NT2/D1 (cell line): ENCODE measurements around the gene BHMT2.
A peak's percentile ranks its signal among the peaks of the same experiment; 100 is the strongest.

Experiments
- DNase-seq: peaks from one replicate; pipeline ENCODE4 v3.0.0-alpha.2; 2011; ENCODE audit warnings: low read depth, low spot score
- H3K27me3 ChIP-seq: 2 replicates; pipeline ENCODE4 v1.6.0; 2011; ENCODE audit warnings: mild to moderate bottlenecking; ENCODE audit not compliant: insufficient read length, insufficient read depth
- H3K36me3 ChIP-seq: 2 replicates; pipeline ENCODE4 v1.6.1; 2011; ENCODE audit warnings: mild to moderate bottlenecking, low read length, mixed read lengths; ENCODE audit not compliant: insufficient read depth, insufficient read length
- H3K4me1 ChIP-seq: 2 replicates; pipeline ENCODE4 v1.5.1; 2011; ENCODE audit not compliant: insufficient read depth, insufficient read length
- H3K4me3 ChIP-seq: 2 replicates; pipeline ENCODE4 v1.5.1; 2011; ENCODE audit warnings: low read depth; ENCODE audit not compliant: insufficient read length
- H3K9ac ChIP-seq: 2 replicates; pipeline ENCODE4 v1.6.0; 2011; ENCODE audit warnings: low read depth; ENCODE audit not compliant: insufficient read length
- H3K9me3 ChIP-seq: 2 replicates; pipeline ENCODE4 v1.5.1; 2011; ENCODE audit warnings: mild to moderate bottlenecking, low read length; ENCODE audit not compliant: insufficient read depth
- SUZ12 ChIP-seq: IDR thresholded peaks from 2 replicates; pipeline ENCODE4 v1.6.1; 2011; ENCODE audit not compliant: insufficient read length, insufficient read depth; ENCODE audit errors: extremely low read depth
- YY1 ChIP-seq: IDR thresholded peaks from 2 replicates; pipeline ENCODE4 v1.6.1; 2011; ENCODE audit not compliant: insufficient read length, insufficient read depth
- ZNF274 ChIP-seq: IDR thresholded peaks from 2 replicates; pipeline ENCODE4 v1.6.1; 2011; ENCODE audit warnings: mild to moderate bottlenecking, low read depth, low read length

Gene BHMT2, protein sequence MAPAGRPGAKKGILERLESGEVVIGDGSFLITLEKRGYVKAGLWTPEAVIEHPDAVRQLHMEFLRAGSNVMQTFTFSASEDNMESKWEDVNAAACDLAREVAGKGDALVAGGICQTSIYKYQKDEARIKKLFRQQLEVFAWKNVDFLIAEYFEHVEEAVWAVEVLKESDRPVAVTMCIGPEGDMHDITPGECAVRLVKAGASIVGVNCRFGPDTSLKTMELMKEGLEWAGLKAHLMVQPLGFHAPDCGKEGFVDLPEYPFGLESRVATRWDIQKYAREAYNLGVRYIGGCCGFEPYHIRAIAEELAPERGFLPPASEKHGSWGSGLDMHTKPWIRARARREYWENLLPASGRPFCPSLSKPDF

DNA sequence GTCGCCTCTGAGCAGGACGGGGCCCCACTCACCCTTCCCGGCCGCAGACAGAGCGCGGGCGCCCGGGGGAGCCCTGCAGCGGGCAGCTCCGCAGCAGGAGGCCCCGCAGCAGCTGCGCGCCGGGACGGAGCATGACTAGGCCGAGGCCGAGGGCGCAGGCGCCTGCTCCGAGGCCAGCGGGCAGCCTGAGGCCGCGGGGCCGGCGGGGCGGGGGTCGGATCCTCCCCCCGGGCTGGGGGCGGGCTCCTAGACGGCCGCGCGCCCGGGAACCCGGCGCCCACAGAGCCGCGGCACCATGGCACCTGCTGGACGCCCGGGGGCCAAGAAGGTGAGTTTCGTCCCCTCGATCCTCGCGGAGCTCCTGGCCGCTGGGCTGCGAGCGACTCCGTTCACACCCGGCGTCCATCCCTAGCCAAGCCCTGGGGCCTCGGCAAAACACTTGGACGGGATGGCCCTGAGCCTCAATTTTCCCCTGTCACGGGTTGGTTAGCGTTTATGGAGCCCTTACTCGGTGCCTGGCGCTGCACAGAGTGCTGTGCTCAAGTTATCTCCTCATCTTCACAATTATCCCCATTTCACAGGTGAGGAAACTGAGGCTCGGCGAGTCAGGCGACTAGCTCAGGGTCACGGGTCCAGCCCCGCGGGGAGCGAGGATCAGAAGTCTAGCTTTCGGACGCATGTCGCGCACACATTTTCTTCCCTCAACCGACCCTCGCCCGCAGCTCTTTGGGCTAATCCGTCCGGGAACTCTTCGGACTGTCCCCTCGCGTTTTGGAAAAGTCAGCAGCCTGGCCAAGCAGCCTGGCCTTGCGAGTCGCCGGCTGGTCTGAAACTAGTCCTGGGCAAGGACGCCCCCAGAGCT is at the start of gene BHMT2, which contains the start of gene DMGDH:
TSS of gene BHMT2 (plus strand) at position 280 of the 862 bp plus-strand sequence. CDS start at position 296, 16 bp downstream.
TSS of gene DMGDH (minus strand) at position 187 of the 862 bp plus-strand sequence. CDS start at position 133, 54 bp downstream.
- H3K4me3 ChIP-seq, result no peak within 1 kb of the TSS
- DNase-seq, result no peak
- no peaks in the 10 kb centered on the region for H3K27me3 ChIP-seq
- H3K4me1 ChIP-seq, result no peaks in the 10 kb centered on the region
- H3K9ac ChIP-seq, result no peak within 1 kb of the TSS
- H3K36me3 ChIP-seq, result no peaks in the 10 kb centered on the region
- TF ChIP-seq YY1 (no peak), ZNF274 (no peak), SUZ12 (no peak)
- peaks cover 16% of the 10 kb centered on the region for H3K9me3 ChIP-seq

DNA sequence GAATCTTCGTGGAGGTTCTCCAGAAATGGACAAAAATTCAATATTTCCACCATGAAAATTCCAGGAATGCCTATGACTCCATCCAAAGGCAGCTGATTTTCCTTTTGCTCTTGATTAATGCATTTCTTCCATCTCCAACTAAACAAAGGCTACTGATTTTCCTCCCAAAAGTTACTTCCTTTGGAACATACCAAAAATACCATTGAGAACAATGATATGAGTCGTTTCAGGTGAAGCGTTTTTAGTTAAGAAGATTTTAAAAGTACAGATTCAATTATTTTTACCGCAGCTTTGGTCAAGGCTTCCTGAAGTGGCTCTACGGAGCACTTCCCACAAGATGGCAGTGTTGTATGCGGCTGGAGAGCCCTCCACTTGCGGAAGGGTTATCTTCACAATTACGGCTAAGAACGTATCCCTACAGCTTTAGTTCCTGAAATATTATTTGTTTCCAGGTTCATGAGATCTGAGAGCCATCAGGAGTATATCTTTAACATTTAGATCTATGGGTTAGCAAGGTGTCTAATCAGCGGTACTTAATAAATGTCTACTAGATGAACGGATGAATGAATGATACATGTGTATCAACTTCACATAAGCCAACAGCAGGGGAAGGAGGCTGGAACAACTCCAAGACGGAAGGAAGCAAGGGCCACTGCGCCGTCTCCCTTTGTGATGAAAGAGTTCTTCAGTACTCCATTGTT is 48.6 kb upstream of the BHMT2 start:
- no peaks in the 10 kb centered on the region for H3K4me1 ChIP-seq
- H3K36me3 ChIP-seq, result no peaks in the 10 kb centered on the region
- H3K27me3 ChIP-seq, result no peaks in the 10 kb centered on the region
- H3K4me3 ChIP-seq, result no peak overlapping the region
- H3K9me3 ChIP-seq, result no peaks in the 10 kb centered on the region
- no peak for TF ChIP-seq ZNF274
- no peak for TF ChIP-seq SUZ12
- TF ChIP-seq YY1, result no peak
- H3K9ac ChIP-seq, result no peak overlapping the region
- DNase-seq, result peak; percentile 25

DNA sequence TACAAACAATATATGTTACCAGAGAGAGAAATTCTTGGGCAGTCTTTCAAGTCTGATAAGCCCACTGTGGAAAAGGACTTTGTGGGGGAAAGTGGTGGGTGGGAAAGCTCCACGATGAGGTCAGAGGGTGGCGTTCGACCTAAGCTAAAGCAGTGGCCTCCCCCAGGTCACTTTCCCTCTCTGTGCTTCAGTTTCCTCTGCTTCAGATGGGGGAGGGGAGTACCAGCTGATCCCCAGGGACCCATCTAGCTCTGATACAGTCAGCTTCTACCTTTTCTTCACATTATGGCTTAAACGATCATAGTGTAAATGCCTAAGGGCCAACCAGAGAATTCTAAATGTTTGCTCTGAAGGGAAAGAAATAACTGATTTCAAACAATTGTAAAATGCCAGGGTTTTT is 47.8 kb upstream of the BHMT2 start:
- Histone ChIP-seq H3K36me3 (no peaks in the 10 kb centered on the region), H3K9ac (no peak overlapping the region), H3K27me3 (no peaks in the 10 kb centered on the region), H3K4me3 (no peak overlapping the region), H3K9me3 (no peaks in the 10 kb centered on the region), H3K4me1 (no peaks in the 10 kb centered on the region)
- DNase-seq, result no peak
- no peak for TF ChIP-seq SUZ12

DNA sequence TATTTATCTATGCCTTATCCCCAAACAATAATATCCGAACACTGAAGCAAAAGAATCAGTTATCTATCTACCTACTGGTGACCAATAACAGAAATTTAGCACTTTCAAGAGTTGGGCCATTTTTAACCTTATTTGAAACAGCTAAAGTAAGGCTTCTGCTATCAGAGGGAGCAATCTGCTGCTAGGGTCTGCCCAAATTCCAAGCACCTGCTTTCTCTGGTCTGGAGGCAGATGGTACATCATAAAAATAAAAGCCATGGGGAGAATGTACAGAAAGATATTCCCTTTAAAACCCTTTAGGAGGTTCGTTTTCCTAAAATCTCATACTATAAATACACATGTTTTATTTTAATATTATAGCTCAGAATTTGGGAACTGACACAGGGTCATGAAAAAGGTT is 46.8 kb upstream of the BHMT2 start:
- Histone ChIP-seq H3K9ac (no peak overlapping the region), H3K4me3 (no peak overlapping the region), H3K4me1 (no peaks in the 10 kb centered on the region), H3K27me3 (no peaks in the 10 kb centered on the region), H3K36me3 (no peaks in the 10 kb centered on the region), H3K9me3 (no peaks in the 10 kb centered on the region)
- no peak for TF ChIP-seq ZNF274
- TF ChIP-seq SUZ12, result no peak
- no peak for TF ChIP-seq YY1
- DNase-seq, result no peak

DNA sequence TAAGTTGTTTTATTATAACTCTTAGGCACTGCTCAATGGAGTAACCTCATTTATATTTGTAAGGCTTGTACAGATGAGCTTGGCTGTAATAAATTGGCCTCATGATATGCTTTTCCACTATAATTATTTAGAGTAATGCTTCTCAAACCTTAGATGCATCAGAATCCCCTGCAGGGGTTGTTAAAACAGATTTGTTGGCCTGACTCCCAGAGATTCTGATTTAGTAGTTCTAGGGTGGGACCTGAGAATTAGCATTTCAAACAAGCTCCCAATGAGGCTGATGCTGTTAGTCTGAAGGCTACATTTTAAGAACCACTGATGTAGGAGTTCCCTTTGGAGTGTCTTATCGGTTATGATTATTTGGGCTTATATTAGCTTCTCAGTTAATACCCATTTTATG is 46.2 kb upstream of the BHMT2 start:
- no peak for TF ChIP-seq ZNF274
- no peak for TF ChIP-seq YY1
- H3K36me3 ChIP-seq, result no peaks in the 10 kb centered on the region
- H3K9ac ChIP-seq, result no peak overlapping the region
- no peaks in the 10 kb centered on the region for H3K4me1 ChIP-seq
- DNase-seq, result no peak
- no peaks in the 10 kb centered on the region for H3K9me3 ChIP-seq
- H3K27me3 ChIP-seq, result no peaks in the 10 kb centered on the region
- H3K4me3 ChIP-seq, result no peak overlapping the region

DNA sequence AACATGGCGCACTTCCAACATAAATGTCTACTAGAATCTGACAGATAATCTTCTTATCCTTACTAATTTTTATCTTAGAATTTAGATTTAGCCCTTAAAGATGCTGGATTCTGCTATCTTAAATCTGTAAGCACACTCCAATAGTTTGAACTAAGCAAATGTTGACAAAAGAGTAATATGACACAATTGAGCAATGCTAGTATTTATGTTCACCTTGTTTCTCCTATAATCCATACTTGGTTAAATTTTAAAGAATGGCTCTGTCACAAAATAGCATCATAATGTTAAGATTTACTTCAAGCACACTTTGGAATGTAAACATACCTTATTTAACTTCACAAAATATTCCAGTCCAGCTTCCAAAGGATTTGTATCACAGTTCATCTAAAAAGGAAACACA is 45.6 kb upstream of the BHMT2 start:
- H3K27me3 ChIP-seq, result no peaks in the 10 kb centered on the region
- TF ChIP-seq YY1, result no peak
- TF ChIP-seq ZNF274, result no peak
- no peak for TF ChIP-seq SUZ12

DNA sequence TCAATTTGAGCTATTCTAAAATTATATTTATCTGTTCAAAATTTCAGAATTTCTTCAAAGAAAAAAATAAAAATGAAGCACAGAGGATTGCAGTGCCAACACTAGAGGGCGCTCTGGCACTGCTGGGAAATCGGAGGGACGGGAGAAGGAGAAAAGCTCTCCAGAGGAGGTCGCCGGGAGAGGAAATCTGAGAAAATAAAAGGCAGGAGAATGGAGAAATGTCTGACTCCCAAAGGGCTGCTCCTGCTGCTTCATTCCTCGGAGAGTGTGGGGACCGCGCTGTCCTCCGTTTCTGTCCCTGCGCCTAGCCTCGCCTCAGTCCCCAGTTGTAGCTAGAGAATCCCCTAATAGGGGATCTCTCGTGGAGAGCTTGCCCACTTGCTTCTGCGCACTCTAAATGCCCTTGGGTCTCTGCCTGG is 44.5 kb upstream of the BHMT2 start:
- Histone ChIP-seq H3K9me3 (no peaks in the 10 kb centered on the region), H3K4me1 (no peaks in the 10 kb centered on the region), H3K36me3 (no peaks in the 10 kb centered on the region), H3K9ac (peak overlapping the region; percentile 46), H3K27me3 (no peaks in the 10 kb centered on the region), H3K4me3 (no peak overlapping the region)
- DNase-seq, result peak; percentile 57
- no peak for TF ChIP-seq YY1
- TF ChIP-seq SUZ12, result no peak
- no peak for TF ChIP-seq ZNF274

More for the DNA sequence above, 45.6 kb upstream of the BHMT2 start:
- Histone ChIP-seq H3K9me3 (no peaks in the 10 kb centered on the region), H3K36me3 (no peaks in the 10 kb centered on the region), H3K4me3 (no peak overlapping the region), H3K9ac (no peak overlapping the region), H3K4me1 (no peaks in the 10 kb centered on the region)
- no peak for DNase-seq
